GM21825 (cell line): ENCODE data around the gene TASP1.
"Not testable (repeated sequence)": the region's sequence is repeated elsewhere in the genome, so short reads cannot be mapped to it uniquely, and the experiment has no call there.

Experiments
- ATAC-seq: cut with Tn5 transposase; IDR thresholded peaks from one replicate; pipeline ENCODE4 v1.9.1; 2021; ENCODE audit warnings: mild to moderate bottlenecking, moderate library complexity; ENCODE audit not compliant: unreplicated experiment

TASP1 gene

GRCh38 chr20:13403453-13403852 is 235.3 kb downstream of the TASP1 start:
- ATAC-seq, result no peak

GRCh38 chr20:13402986-13403385 is 235.7 kb downstream of the TASP1 start:
- ATAC-seq, result no peak

GRCh38 chr20:13402171-13402760 is 236.5 kb downstream of the TASP1 start:
- no peak for ATAC-seq

GRCh38 chr20:13401596-13401995 is 237.1 kb downstream of the TASP1 start:
- no peak for ATAC-seq

- ATAC-seq, result no peak
Observed at GRCh38 chr20:13400453-13400852, 238.3 kb downstream of the TASP1 start.

- no peak for ATAC-seq
Observed at GRCh38 chr20:13397300-13397724, 241.4 kb downstream of the TASP1 start.

GRCh38 chr20:13396826-13397225 is 241.9 kb downstream of the TASP1 start:
- ATAC-seq, result no peak

- ATAC-seq, result no peak
Observed at GRCh38 chr20:13396022-13396421, 242.7 kb downstream of the TASP1 start.

- no peak for ATAC-seq
Observed at GRCh38 chr20:13395232-13395631, 243.5 kb downstream of the TASP1 start.

- no peak for ATAC-seq
Observed at GRCh38 chr20:13392391-13392790, 246.3 kb downstream of the TASP1 start.

GRCh38 chr20:13389115-13389514 is 249.6 kb downstream of the TASP1 start:
- no peak for ATAC-seq

GRCh38 chr20:13384132-13384531 is 254.6 kb downstream of the TASP1 start:
- no peak for ATAC-seq

- no peak for ATAC-seq
Observed at GRCh38 chr20:13382786-13383185, 255.9 kb downstream of the TASP1 start.

- not testable (repeated sequence) for ATAC-seq
Observed at GRCh38 chr20:13380497-13381229, 258.1 kb downstream of the TASP1 start.

GRCh38 chr20:13373400-13373799 is 265.3 kb downstream of the TASP1 start:
- no peak for ATAC-seq

- no peak for ATAC-seq
Observed at GRCh38 chr20:13364278-13365170, 274.2 kb downstream of the TASP1 start.

GRCh38 chr20:13363473-13363872 is 275.3 kb downstream of the TASP1 start:
- no peak for ATAC-seq

GRCh38 chr20:13362165-13362564 is 276.6 kb downstream of the TASP1 start:
- not testable (repeated sequence) for ATAC-seq

GRCh38 chr20:13358936-13359335 is 279.8 kb downstream of the TASP1 start:
- not testable (repeated sequence) for ATAC-seq

GRCh38 chr20:13357782-13358181 is 280.9 kb downstream of the TASP1 start:
- not testable (repeated sequence) for ATAC-seq

- ATAC-seq, result no peak
Observed at GRCh38 chr20:13356591-13356990, 282.1 kb downstream of the TASP1 start.
